Thyroid gland (tissue), 4 donors: ENCODE data around the gene ERFE.

Experiments
- POLR2A ChIP-seq, 2 donors: fragments of 450-650 bp; IDR thresholded peaks; one replicate each; pipeline ENCODE4 v1.6.1; 2017; ENCODE audit warnings: antibody characterized with exemption in 2 of 2, mild to moderate bottlenecking in 2 of 2, moderate library complexity in 1 of 2
- TF ChIP-seq, protein P1 (sequence below), 6 experiments: fragments of 200-600 bp in 3 of 6; fragments of 450-650 bp in 3 of 6; sonication (generic) in 3 of 6; IDR thresholded peaks; one replicate each; pipeline ENCODE4 v1.5.1; 2016 to 2019; ENCODE audit warnings: antibody characterized with exemption in 6 of 6, mild to moderate bottlenecking in 2 of 6, inconsistent platforms in 1 of 6, moderate library complexity in 1 of 6

DNA sequence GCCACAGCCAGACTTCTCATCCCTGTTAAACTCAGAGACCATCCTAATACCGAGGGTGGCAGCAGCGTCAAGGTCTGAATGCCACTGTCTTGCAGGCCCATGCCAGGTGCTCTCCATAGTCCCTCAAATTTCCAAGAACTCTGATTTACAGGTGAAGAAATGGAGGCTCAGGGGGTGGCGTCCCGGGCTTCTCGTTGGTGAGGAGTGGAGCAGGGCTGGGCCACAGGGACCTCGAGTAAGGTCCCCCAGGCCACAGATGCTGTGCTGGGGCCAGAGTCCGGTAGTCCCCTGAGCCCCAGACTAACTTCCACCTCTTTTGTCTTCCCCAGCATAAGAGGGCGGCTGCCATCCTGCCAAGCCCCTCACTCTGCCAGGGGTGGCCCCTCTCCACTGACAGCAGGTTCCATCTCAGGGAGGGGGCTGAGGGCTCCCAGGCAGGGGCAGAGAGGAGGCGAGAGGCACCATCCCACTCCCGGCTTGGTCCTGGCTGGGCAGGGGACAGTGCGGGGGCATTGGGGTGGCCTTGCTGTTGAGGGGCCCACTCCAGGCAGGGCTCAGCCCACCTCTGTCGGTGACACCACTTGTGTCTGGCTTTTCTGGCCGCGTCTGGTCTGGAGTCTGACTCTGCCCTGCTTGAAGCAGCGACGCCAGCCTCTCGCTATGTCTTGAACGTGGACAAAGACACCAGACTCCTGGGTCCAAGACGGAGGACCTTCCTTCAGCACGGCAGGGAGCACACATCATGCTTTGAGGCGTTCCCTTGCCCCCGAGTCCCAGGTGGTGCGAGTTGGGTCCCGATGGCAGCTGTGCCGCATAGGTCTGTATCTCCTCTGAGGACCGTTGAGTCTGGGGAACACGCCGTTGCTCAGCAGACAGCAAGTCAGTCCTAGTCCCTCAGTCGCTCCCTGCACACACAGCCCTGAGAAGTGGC, 36.2 kb upstream of the ERFE start:
- TF ChIP-seq, protein P1, sequence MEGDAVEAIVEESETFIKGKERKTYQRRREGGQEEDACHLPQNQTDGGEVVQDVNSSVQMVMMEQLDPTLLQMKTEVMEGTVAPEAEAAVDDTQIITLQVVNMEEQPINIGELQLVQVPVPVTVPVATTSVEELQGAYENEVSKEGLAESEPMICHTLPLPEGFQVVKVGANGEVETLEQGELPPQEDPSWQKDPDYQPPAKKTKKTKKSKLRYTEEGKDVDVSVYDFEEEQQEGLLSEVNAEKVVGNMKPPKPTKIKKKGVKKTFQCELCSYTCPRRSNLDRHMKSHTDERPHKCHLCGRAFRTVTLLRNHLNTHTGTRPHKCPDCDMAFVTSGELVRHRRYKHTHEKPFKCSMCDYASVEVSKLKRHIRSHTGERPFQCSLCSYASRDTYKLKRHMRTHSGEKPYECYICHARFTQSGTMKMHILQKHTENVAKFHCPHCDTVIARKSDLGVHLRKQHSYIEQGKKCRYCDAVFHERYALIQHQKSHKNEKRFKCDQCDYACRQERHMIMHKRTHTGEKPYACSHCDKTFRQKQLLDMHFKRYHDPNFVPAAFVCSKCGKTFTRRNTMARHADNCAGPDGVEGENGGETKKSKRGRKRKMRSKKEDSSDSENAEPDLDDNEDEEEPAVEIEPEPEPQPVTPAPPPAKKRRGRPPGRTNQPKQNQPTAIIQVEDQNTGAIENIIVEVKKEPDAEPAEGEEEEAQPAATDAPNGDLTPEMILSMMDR (IDR thresholded peaks at IDR 0.05), result no peak
- TF ChIP-seq POLR2A (IDR thresholded peaks at IDR 0.05), result no peak
